Measurements from ENCODE around the gene ALDH1A1. TPM values are rescaled to one million over a fixed set of nuclear protein-coding genes. Genes with fewer than 3 reads are reported as not detected.

Gene ALDH1A1
- total RNA-seq, 1 donor from 2014 or later = 1.6 TPM

DNA sequence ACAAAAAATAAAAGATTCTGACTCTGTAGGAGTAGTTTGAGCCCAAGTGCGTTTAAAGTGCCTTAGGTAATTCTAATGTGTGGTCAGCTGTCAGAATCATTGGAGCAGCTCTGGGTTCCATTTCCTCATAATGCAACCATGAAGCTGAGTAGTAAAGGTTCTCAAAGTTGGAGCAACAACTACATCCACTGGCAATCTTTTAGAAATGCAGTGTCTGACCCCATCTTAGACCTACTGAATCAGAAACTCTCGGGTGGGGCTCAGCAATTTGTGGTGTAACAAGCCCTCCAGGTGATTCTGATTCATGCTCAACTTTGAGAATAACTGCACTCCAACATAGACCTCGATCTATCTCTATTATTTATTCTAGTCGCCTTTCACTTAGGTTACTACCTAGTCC, 7.6 kb upstream of the ALDH1A1 start:
- H3K4me3 ChIP-seq (ENCODE audit: low read depth, low read length) = no peak overlapping the region
- TF ChIP-seq, protein P1, sequence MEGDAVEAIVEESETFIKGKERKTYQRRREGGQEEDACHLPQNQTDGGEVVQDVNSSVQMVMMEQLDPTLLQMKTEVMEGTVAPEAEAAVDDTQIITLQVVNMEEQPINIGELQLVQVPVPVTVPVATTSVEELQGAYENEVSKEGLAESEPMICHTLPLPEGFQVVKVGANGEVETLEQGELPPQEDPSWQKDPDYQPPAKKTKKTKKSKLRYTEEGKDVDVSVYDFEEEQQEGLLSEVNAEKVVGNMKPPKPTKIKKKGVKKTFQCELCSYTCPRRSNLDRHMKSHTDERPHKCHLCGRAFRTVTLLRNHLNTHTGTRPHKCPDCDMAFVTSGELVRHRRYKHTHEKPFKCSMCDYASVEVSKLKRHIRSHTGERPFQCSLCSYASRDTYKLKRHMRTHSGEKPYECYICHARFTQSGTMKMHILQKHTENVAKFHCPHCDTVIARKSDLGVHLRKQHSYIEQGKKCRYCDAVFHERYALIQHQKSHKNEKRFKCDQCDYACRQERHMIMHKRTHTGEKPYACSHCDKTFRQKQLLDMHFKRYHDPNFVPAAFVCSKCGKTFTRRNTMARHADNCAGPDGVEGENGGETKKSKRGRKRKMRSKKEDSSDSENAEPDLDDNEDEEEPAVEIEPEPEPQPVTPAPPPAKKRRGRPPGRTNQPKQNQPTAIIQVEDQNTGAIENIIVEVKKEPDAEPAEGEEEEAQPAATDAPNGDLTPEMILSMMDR (conservative IDR thresholded peaks at IDR 0.05; ENCODE audit: low read depth, low read length) = peak; percentile 69
- no peak for DNase-seq (ENCODE audit: low read depth)

- DNase-seq (ENCODE audit: low read depth) = no peak
- no peak overlapping the region for H3K4me3 ChIP-seq (ENCODE audit: low read depth, low read length)
- TF ChIP-seq, protein P1 (conservative IDR thresholded peaks at IDR 0.05; ENCODE audit: low read depth, low read length) = no peak
These were observed 5.8 kb upstream of the ALDH1A1 start for GRCh38 chr9:72958485-72959281.

- no peak overlapping the region for H3K4me3 ChIP-seq (ENCODE audit: low read depth, low read length)
- TF ChIP-seq, protein P1 (conservative IDR thresholded peaks at IDR 0.05; ENCODE audit: low read depth, low read length) = no peak
- no peak for DNase-seq (ENCODE audit: low read depth)
These were observed 2.7 kb upstream of the ALDH1A1 start for GRCh38 chr9:72955571-72955970.

DNA sequence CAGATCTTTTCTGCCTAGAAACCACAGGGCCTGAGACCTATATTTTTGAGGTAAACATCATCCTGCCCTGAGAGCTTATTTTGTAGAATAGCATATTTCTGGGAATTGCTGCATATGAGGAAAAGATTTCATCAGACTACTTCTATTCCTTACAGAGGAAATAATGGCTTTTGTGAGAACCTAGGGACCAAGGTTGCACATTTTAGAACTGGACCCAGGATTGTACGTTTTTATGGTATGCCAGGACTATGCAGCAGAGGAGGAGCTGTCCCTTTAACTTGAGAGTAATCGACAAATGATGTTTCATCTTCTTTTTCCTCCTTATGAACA, 2.2 kb upstream of the ALDH1A1 start:
- TF ChIP-seq, protein P1 (conservative IDR thresholded peaks at IDR 0.05; ENCODE audit: low read depth, low read length) = no peak
- no peak overlapping the region for H3K4me3 ChIP-seq (ENCODE audit: low read depth, low read length)
- DNase-seq (ENCODE audit: low read depth) = no peak

DNA sequence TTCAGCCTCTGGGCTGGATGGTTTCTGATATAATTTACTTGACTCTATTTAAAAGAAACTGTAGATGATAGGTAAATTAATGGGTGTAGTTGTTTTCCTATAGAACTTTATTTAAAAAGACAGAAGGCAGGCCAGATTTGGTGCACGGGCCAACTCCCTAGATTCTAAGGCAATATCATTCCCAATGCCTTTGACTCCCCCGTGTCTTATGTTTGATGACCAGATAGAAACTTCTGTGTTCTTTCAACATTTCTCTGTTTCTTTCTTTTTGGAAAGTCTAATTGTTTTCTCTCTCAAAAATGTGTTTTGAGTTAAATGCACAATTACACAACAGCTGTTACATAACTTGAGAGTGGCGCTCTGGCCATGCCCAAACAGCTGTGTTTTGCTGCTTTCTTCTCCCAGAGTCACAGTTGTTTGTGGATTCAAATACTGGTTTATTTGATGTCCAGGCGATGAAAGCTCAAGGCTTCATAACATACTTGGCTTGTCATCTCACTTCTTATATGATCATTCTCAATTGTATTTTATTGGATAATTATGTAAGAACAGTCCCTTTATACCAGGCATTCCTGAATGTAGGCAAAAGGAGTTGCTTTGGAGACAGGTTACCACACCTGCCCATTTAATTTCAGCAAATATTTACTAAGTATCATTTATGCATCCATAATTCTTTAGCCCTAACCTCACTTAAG, 1.7 kb upstream of the ALDH1A1 start:
- TF ChIP-seq, protein P1 (conservative IDR thresholded peaks at IDR 0.05; ENCODE audit: low read depth, low read length) = no peak
- no peak for DNase-seq (ENCODE audit: low read depth)
- H3K4me3 ChIP-seq (ENCODE audit: low read depth, low read length) = no peak overlapping the region

DNA sequence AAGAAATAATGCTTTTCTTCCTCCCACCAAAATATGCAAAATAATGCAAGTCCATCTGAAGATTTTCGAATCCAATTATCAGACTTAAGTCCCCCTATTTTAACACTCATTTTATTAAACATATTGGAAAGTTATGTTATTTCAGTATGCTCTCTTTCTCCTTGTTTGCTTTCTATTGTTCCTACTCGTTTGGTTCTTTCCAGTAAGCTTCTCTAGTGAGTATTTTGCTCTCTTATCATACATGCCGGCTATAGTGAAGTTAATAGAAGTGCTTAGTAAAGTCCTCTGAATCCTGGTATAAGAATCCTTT, 517 bp downstream of the ALDH1A1 start:
- no peak for DNase-seq (ENCODE audit: low read depth)
- TF ChIP-seq, protein P1 (conservative IDR thresholded peaks at IDR 0.05; ENCODE audit: low read depth, low read length) = no peak
- H3K4me3 ChIP-seq (ENCODE audit: low read depth, low read length) = peak overlapping the region; percentile 59
